Gastroesophageal sphincter (tissue), 4 donors: ENCODE measurements around the gene NDUFB7. TPM values are rescaled to one million over a fixed set of nuclear protein-coding genes. Genes with fewer than 3 reads are reported as not detected.
"Not testable (repeated sequence)": the region's sequence is repeated elsewhere in the genome, so short reads cannot be mapped to it uniquely, and the experiment has no call there.

Source experiments
- ATAC-seq: fragments of 150-250 bp; one replicate; pipeline ENCODE4 v1.9.1; 2016; ENCODE audit warnings: mild to moderate bottlenecking, moderate library complexity
- H3K27ac ChIP-seq, 4 donors: fragments of 200-600 bp; sonication (generic) in 3 of 4; 1 replicate in 3 of 4; 2 replicates in 1 of 4; pipeline ENCODE4 v1.5.1; 2016 to 2019
- H3K27me3 ChIP-seq: fragments of 200-600 bp; sonication (generic); one replicate; pipeline ENCODE4 v1.5.1; 2019
- H3K36me3 ChIP-seq, 2 donors: fragments of 200-600 bp; sonication (generic); one replicate each; pipeline ENCODE4 v1.5.1; 2019; ENCODE audit warnings: control low read depth in 1 of 2
- H3K4me1 ChIP-seq, 3 donors: fragments of 200-600 bp; sonication (generic); 1 replicate in 2 of 3; 2 replicates in 1 of 3; pipeline ENCODE4 v1.5.1; 2016 to 2019; ENCODE audit warnings: control low read depth in 2 of 3
- H3K4me3 ChIP-seq, 2 donors: fragments of 200-600 bp; sonication (generic); one replicate each; pipeline ENCODE4 v1.5.1; 2019; ENCODE audit warnings: mild to moderate bottlenecking in 1 of 2, moderate library complexity in 1 of 2
- H3K9me3 ChIP-seq, 3 donors: fragments of 200-600 bp; sonication (generic); one replicate each; pipeline ENCODE4 v1.5.1; 2017 to 2019; ENCODE audit warnings: control low read depth in 2 of 3
- EP300 ChIP-seq: sonication (generic); formaldehyde crosslinking; IDR thresholded peaks from one replicate; pipeline ENCODE4 v1.6.1; 2017; ENCODE audit warnings: antibody characterized with exemption, mild to moderate bottlenecking
- POLR2A ChIP-seq, 2 donors: fragments of 450-650 bp; IDR thresholded peaks; one replicate each; pipeline ENCODE4 v1.6.1; 2017; ENCODE audit warnings: antibody characterized with exemption in 2 of 2, mild to moderate bottlenecking in 2 of 2, moderate library complexity in 1 of 2
- POLR2AphosphoS5 ChIP-seq: sonication (generic); formaldehyde crosslinking; IDR thresholded peaks from one replicate; pipeline ENCODE4 v1.6.1; 2017; ENCODE audit warnings: antibody characterized with exemption
- WGBS, 2 donors: methylation state at CpG; one replicate each; pipeline ENCODE4 v1.1.5; 2018; ENCODE audit warnings: low coverage in 1 of 2; 5-methylcytosine and 5-hydroxymethylcytosine counted together
- total RNA-seq, 4 donors: library from RNA; depleted of rRNA; stranded (reverse); fragments of >200 nt; gene quantifications; one replicate each; pipeline ENCODE4 v1.1.0, GENCODE V29; 2016
- TF ChIP-seq, protein P1 (sequence below), 4 experiments: fragments of 200-600 bp in 2 of 4; fragments of 450-650 bp in 2 of 4; sonication (generic) in 1 of 4; IDR thresholded peaks; one replicate each; pipeline ENCODE4 v1.5.1; 2017 to 2019; ENCODE audit warnings: antibody characterized with exemption in 4 of 4, mild to moderate bottlenecking in 2 of 4, moderate library complexity in 2 of 4

Gene NDUFB7
- total RNA-seq, 4 donors from 2014 or later, result 251 to 393 (median 330) TPM

DNA sequence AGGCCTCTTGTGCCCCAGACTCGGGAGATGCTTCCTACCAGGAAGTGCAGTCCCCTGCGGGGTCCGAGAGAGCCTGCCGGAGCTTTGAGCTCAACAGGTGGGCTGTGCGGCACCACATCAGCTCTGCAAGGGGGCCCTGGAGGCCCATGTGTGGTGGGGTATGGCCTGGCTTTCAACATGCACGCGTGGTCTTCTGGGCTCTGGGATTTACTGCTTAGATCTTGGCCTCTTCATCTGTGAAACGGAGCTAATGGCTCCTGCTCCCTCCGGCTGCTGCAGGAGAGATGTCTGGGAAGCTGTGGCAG is 18.0 kb downstream of the NDUFB7 start:
- no peak for ATAC-seq
- Histone ChIP-seq H3K9me3 (no peaks in the 10 kb centered on the region), H3K4me1 (peaks cover 0 to 25% (median 5%) of the 10 kb centered on the region in 3 donors), H3K27me3 (no peaks in the 10 kb centered on the region), H3K27ac (no peak overlapping the region), H3K36me3 (peaks cover 0 to 33% of the 10 kb centered on the region in 2 donors), H3K4me3 (no peak overlapping the region)
- no CpG with 5 or more reads among the region's 9 CpGs for WGBS, 2 donors
- no peak for TF ChIP-seq POLR2A (IDR thresholded peaks at IDR 0.05)
- no peak for TF ChIP-seq POLR2AphosphoS5
- TF ChIP-seq EP300, result no peak
- TF ChIP-seq, protein P1, sequence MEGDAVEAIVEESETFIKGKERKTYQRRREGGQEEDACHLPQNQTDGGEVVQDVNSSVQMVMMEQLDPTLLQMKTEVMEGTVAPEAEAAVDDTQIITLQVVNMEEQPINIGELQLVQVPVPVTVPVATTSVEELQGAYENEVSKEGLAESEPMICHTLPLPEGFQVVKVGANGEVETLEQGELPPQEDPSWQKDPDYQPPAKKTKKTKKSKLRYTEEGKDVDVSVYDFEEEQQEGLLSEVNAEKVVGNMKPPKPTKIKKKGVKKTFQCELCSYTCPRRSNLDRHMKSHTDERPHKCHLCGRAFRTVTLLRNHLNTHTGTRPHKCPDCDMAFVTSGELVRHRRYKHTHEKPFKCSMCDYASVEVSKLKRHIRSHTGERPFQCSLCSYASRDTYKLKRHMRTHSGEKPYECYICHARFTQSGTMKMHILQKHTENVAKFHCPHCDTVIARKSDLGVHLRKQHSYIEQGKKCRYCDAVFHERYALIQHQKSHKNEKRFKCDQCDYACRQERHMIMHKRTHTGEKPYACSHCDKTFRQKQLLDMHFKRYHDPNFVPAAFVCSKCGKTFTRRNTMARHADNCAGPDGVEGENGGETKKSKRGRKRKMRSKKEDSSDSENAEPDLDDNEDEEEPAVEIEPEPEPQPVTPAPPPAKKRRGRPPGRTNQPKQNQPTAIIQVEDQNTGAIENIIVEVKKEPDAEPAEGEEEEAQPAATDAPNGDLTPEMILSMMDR (IDR thresholded peaks at IDR 0.05), result no peak

DNA sequence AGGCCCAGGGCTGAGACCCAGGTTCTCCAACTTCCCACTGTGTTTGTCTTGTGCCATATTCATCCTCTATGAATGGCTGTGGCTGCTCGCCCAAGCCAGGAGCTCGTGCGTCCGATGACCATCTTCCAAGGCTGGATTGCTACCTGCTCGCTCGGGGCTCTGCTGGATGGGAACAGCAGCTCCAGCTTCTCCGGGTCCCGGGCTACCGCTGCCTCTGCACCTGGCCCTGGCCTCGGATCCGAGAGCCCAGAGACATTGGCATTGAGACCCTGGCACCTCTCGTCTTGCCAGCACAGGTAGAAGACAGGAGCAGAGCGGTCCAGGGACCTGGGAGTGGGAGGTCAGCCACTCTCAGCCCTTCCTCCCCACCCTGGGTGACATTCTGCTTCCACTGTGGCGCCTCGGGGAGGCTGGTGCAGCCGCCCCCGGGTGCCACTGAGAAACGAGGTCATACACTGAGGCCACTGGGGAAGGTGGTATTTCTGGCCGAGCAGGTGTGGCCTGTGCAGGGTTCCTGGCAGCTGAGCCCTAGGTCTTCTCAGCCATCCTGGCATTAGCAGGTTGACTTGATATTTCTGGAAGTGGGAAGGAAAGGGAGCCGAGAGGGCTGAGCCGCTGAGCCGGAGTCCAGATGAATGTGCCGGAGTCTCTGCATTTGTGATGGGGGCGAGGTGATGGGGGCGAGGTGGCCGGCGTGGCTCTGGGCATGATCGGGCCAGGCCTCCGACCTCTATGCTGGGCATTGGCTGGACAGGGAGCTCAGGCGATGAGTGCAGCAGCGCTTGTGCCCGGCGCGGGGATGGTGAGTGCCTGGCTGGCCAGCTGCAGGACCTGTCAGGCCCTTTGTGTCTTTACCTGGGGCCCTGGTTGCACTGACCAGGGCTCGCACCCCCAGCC is 18.6 kb downstream of the NDUFB7 start:
- no peak for ATAC-seq
- no peak overlapping the region for H3K4me3 ChIP-seq
- H3K27me3 ChIP-seq, result no peaks in the 10 kb centered on the region
- H3K27ac ChIP-seq, result no peak overlapping the region
- WGBS, 2 donors, result 100% methylated on average over 1 to 3 of the region's 35 CpGs
- TF ChIP-seq POLR2AphosphoS5 (no peak), EP300 (no peak), POLR2A (IDR thresholded peaks at IDR 0.05) (no peak)
- TF ChIP-seq, protein P1 (IDR thresholded peaks at IDR 0.05), result no peak
- H3K36me3 ChIP-seq, result peaks cover 0 to 39% of the 10 kb centered on the region in 2 donors
- no peaks in the 10 kb centered on the region for H3K9me3 ChIP-seq
- peaks cover 0 to 25% (median 5%) of the 10 kb centered on the region in 3 donors for H3K4me1 ChIP-seq

DNA sequence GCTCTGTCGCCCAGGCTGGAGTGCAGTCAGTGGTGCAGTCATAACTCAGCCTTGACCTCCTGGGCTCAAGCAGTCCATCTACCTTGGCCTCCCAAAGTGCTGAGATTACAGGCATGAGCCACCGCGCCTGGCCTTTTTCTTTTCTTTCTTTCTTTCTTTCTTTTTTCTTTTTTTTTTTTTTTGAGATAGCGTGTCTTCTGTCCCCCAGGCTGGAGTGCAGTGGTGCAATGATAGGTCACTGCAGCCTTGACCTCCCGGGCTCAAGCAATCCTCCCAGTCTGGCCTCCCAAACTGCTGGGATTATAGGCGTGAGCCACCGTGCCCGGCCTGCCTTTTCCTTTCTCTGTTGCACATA is 19.9 kb downstream of the NDUFB7 start:
- H3K27ac ChIP-seq, ATAC-seq, H3K4me3 ChIP-seq, H3K27me3 ChIP-seq, H3K9me3 ChIP-seq: not testable (repeated sequence)
- peaks cover 0 to 23% (median 5%) of the 10 kb centered on the region in 3 donors for H3K4me1 ChIP-seq
- WGBS, 2 donors, result 93% methylated on average over 8 of the region's 8 CpGs; no CpG with 5 or more reads in 1 of the 2 donors
- peaks cover 0 to 44% of the 10 kb centered on the region in 2 donors for H3K36me3 ChIP-seq

DNA sequence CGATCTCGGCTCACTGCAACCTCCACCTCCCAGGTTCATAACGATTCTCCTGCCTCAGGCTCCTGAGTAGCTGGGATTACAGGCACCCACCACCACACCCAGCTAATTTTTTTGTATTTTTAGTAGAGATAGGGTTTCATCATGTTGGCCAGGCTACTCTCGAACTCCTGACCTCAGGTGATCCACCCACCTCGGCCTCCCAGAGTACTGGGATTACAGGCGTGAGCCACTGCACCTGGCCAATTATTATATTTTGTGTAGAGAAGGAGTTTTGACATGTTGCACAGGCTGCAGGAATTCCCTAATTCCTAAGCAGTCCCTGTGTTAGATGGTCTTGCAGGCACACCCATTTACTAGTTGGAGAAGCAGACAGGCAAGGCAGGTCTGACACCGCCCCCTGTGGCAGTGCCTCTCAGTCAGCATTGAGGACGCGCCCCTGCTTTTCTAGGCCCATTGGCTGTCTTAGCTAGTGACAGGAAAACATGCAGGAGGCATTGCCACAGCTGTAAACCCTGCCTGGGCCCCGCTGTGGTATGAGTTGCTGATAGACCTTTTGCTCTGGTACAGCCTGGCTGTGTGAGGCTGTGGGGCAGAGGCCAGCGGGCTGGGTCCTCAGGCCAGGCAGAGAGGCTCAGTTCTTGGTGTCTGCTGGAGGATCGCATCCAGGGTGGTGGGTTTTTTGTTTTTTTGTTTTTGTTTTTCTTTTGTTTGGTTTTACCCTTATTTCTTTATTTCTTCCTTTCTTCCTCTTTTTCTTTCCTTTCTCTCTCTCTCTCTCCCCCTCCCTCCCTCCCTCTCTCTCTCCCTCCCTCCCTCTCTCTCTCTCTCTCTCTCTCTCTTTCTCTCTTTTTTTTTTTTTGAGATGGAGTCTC is 20.5 kb downstream of the NDUFB7 start:
- H3K9me3 ChIP-seq, H3K4me3 ChIP-seq, H3K27me3 ChIP-seq, H3K27ac ChIP-seq: not testable (repeated sequence)
- Histone ChIP-seq H3K4me1 (peaks cover 0 to 17% (median under 1%) of the 10 kb centered on the region in 3 donors), H3K36me3 (peaks cover 0 to 44% of the 10 kb centered on the region in 2 donors)
- peak; percentile 24 for ATAC-seq
- WGBS, 2 donors, result 92 to 95% methylated on average over 4 to 7 of the region's 12 CpGs

DNA sequence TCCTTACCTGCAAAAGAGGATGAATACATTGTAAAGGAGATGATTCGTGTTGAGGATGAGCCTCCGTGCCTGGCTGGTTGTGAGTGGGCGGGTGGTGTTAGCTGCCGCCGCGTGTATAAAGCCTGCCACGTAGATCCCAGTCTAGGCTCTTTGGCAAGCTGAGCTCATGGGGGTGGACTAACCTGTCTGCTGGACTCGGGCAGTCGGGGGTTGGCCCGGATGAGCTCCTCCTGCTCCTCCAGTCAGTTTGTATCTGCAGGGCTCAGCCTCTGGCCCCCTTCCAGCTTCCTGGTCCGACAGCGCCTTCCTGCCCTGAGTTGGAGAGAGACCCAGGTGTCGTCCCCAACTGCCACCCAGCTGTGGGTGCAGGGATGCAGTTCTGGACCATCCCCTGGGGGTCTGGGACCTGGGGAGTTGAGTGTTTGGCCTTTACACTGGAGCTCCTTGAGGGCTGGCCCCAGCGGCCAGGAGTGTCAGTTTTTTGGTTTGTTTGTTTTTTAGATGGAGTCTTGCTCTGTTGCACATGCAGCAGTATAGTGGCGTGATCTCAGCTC is 21.6 kb downstream of the NDUFB7 start:
- WGBS, 2 donors, result 75% methylated on average over 2 of the region's 15 CpGs; no CpG with 5 or more reads in 1 of the 2 donors
- H3K4me1 ChIP-seq, result peaks cover 0 to 15% (median 0%) of the 10 kb centered on the region in 3 donors
- no peak for ATAC-seq
- H3K4me3 ChIP-seq, result no peak overlapping the region
- no peak overlapping the region for H3K27ac ChIP-seq
- H3K9me3 ChIP-seq, result no peaks in the 10 kb centered on the region
- H3K27me3 ChIP-seq, result no peaks in the 10 kb centered on the region
- TF ChIP-seq POLR2AphosphoS5, result no peak
- TF ChIP-seq EP300, result no peak
- TF ChIP-seq POLR2A (IDR thresholded peaks at IDR 0.05), result no peak
- TF ChIP-seq, protein P1 (IDR thresholded peaks at IDR 0.05), result no peak
- H3K36me3 ChIP-seq, result peaks cover 0 to 44% of the 10 kb centered on the region in 2 donors
